Body of pancreas (tissue), 4 donors: Measurements from ENCODE around the gene ADIPOR2. TPM values are rescaled to one million over a fixed set of nuclear protein-coding genes. Genes with fewer than 3 reads are reported as not detected.

ENCODE experiments used
- ATAC-seq: fragments of 150-250 bp; one replicate; pipeline ENCODE4 v1.9.1; 2016
- DNase-seq, 4 donors: peaks; one replicate each; pipeline ENCODE4 v3.0.0-alpha.2; 2019
- H3K27ac ChIP-seq, 4 donors: fragments of 200-600 bp; sonication (generic); 1 replicate in 3 of 4; 2 replicates in 1 of 4; pipeline versions ENCODE4 v1.5.1 to v1.6.1; 2016 to 2019; ENCODE audit warnings: mild to moderate bottlenecking in 1 of 4, mixed read lengths in 1 of 4, moderate library complexity in 1 of 4
- H3K27me3 ChIP-seq, 2 donors: fragments of 200-600 bp; sonication (generic); one replicate each; pipeline ENCODE4 v1.6.0; 2016; ENCODE audit warnings: mild to moderate bottlenecking in 1 of 2
- H3K36me3 ChIP-seq, 2 donors: fragments of 200-600 bp; sonication (generic); replicated peaks in 1 of 2; 2 replicates each; pipeline ENCODE4 v1.5.1; 2016; ENCODE audit warnings: low read depth in 2 of 2; ENCODE audit not compliant: insufficient read depth in 1 of 2
- H3K4me1 ChIP-seq: fragments of 200-600 bp; sonication (generic); one replicate; pipeline ENCODE4 v1.6.0; 2016
- H3K4me3 ChIP-seq, 2 donors: fragments of 200-600 bp; sonication (generic); 1 replicate in 1 of 2; 2 replicates in 1 of 2; pipeline ENCODE4 v1.5.1; 2016 to 2019
- H3K9me3 ChIP-seq, 3 donors: fragments of 200-600 bp; sonication (generic); 1 replicate in 2 of 3; 2 replicates in 1 of 3; pipeline ENCODE4 v1.5.1; 2016
- POLR2A ChIP-seq, 3 donors: fragments of 450-650 bp; IDR thresholded peaks; one replicate each; pipeline ENCODE4 v1.6.1; 2016; ENCODE audit warnings: antibody characterized with exemption in 3 of 3, mild to moderate bottlenecking in 2 of 3
- WGBS, 2 donors: methylation state at CpG; one replicate each; pipeline ENCODE4 v1.1.5; 2017; 5-methylcytosine and 5-hydroxymethylcytosine counted together
- intact Hi-C: fragments of 100-400 bp; cut with DNase I; formaldehyde crosslinking; loops from one replicate; pipeline ENCODE4 v1.15.1; 2023
- total RNA-seq, 2 donors: library from RNA; depleted of rRNA; stranded (reverse); fragments of >200 nt; gene quantifications; one replicate each; pipeline ENCODE4 v1.1.0, GENCODE V29; 2016
- TF ChIP-seq, protein P1 (sequence below), 7 experiments: fragments of 450-650 bp in 4 of 7; fragments of 200-600 bp in 3 of 7; sonication (generic) in 3 of 7; IDR thresholded peaks; one replicate each; pipeline ENCODE4 v1.5.1; 2016 to 2019; ENCODE audit warnings: antibody characterized with exemption in 7 of 7

Gene ADIPOR2
- total RNA-seq, 2 donors from 2014 or later, result 16.8 to 20.5 TPM

- H3K9me3 ChIP-seq, result no peaks in the 10 kb centered on the region
- H3K4me3 ChIP-seq, result no peak overlapping the region
- peaks cover 16% of the 10 kb centered on the region for H3K4me1 ChIP-seq
- 0 to 4% methylated on average over 2 of the region's 2 CpGs for WGBS, 2 donors
- DNase-seq (peak in 3 of 4 donors; percentile 28 to 44 (median 34)), ATAC-seq (no peak)
- no peaks in the 10 kb centered on the region for H3K36me3 ChIP-seq
- H3K27me3 ChIP-seq, result no peaks in the 10 kb centered on the region
- TF ChIP-seq, protein P1, sequence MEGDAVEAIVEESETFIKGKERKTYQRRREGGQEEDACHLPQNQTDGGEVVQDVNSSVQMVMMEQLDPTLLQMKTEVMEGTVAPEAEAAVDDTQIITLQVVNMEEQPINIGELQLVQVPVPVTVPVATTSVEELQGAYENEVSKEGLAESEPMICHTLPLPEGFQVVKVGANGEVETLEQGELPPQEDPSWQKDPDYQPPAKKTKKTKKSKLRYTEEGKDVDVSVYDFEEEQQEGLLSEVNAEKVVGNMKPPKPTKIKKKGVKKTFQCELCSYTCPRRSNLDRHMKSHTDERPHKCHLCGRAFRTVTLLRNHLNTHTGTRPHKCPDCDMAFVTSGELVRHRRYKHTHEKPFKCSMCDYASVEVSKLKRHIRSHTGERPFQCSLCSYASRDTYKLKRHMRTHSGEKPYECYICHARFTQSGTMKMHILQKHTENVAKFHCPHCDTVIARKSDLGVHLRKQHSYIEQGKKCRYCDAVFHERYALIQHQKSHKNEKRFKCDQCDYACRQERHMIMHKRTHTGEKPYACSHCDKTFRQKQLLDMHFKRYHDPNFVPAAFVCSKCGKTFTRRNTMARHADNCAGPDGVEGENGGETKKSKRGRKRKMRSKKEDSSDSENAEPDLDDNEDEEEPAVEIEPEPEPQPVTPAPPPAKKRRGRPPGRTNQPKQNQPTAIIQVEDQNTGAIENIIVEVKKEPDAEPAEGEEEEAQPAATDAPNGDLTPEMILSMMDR (IDR thresholded peaks at IDR 0.05), result no peak
- no peak for TF ChIP-seq POLR2A (IDR thresholded peaks at IDR 0.05)
- H3K27ac ChIP-seq, result peak overlapping the region in 3 of 4 donors; percentile 58 to 67 (median 61)
- intact Hi-C loops, result no loop called here
These were observed 24.1 kb upstream of the ADIPOR2 start for GRCh38 chr12:1666685-1667162.

DNA sequence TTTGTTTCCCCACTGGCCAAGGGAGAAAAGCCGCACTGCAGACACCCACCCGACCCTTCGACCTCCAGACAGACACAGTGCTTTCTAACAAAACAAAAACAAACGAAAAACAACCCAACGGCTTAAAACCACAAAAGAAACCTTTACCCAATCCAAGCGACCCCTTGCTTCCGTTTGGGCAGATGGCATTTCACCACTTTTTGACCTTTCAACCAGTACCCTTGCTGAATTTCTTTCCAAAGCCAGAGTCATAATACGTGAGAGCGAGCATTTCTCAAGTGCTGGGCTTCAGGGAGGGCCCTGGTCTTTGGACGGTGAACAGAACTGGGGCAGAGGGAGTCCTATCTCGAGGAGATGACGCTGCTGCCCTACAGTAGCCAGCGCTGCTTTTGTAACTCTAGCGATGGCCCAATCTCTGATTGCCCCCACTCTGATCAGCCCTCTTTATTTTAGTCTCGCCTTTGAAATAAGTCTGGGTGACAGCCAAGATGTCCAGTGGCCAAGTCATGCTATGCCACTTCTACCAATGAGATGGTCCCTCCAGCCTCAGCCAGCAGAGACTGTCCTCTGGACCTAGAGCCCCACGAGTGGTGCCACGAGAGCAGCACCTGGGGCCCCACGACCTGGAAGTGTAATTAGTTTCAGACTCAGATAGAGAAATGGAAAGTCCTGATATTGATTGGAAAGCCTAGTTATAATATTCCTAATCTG is 21.9 kb upstream of the ADIPOR2 start:
- no peak for TF ChIP-seq POLR2A (IDR thresholded peaks at IDR 0.05)
- TF ChIP-seq, protein P1 (IDR thresholded peaks at IDR 0.05), result no peak
- no peak for ATAC-seq
- WGBS, 2 donors, result 74 to 78% methylated on average over 18 of the region's 18 CpGs

DNA sequence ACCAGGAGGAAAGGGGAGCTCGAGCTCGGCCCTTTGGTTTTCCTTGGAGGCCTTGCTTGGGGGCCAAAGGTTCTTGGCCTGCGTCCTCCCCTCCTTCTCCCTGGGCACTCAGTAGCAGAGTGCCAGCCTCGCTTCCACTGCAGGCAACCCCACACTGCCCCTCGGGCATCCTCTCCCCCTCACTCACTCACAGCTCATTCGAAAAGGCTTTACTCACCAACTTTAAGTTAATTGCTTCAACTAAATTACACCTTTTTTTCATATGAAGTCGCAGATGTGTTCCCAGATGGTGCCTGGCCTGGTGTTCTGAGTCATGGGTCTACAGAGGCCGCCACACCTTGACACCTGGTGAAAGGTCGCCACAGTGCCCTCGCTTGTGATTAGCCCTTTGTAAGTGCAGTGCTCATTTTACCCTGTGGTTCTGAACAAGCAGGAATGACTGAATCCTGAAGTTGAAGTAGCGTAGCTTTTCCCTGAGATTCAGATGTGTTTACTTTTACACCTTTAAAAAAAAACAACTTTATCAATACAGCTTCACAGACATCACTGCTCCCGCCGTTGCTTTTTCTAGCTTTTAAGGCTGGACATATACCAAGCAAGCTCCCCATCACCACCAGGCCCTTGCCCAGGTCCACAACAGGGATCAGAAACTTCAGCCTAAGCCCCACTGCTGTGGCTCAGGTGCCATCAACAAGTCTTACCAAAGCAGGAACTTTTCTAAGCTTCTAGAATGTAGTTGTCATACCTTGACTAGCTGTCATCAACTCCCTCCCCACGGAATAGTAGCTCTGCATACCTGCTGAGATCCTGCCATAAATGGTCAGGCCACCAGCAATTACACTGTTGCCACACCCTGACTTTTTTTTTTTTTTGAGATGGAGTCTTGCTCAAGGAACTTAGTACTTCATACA is 20.3 kb upstream of the ADIPOR2 start:
- H3K4me3 ChIP-seq, result no peak overlapping the region
- intact Hi-C loops, result no loop called here
- H3K27me3 ChIP-seq, result no peaks in the 10 kb centered on the region
- peaks cover 12% of the 10 kb centered on the region for H3K4me1 ChIP-seq
- ATAC-seq (no peak), DNase-seq (no peak)
- TF ChIP-seq POLR2A (IDR thresholded peaks at IDR 0.05), result no peak
- TF ChIP-seq, protein P1 (IDR thresholded peaks at IDR 0.05), result no peak
- H3K27ac ChIP-seq, result no peak overlapping the region
- H3K36me3 ChIP-seq, result no peaks in the 10 kb centered on the region
- no peaks in the 10 kb centered on the region for H3K9me3 ChIP-seq
- 77 to 81% methylated on average over 14 of the region's 14 CpGs for WGBS, 2 donors

More for the DNA sequence above, 21.9 kb upstream of the ADIPOR2 start:
- intact Hi-C loops, result no loop called here
- DNase-seq, result no peak
- Histone ChIP-seq H3K9me3 (no peaks in the 10 kb centered on the region), H3K27ac (no peak overlapping the region), H3K4me1 (peaks cover 12% of the 10 kb centered on the region), H3K27me3 (no peaks in the 10 kb centered on the region), H3K4me3 (no peak overlapping the region), H3K36me3 (no peaks in the 10 kb centered on the region)

DNA sequence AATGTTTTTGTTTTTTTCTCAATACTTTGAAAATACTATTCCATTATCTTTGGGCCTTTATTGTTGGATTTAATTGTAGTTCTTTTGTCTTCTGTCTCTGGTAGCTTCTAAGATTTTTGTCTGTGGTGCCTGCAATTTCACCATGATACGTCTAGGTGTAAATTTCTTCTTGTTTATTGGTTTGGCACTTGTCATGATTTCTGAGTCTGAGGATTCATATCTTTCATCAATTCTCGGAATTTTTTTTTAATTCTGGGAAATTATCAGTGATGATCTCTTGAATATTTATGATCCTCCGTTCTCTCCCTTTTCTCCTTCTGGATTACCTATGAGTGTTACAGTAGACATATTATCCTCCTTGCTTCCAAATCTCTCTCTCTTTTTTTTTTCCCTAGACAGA is 14.8 kb upstream of the ADIPOR2 start:
- no peak for TF ChIP-seq POLR2A (IDR thresholded peaks at IDR 0.05)
- TF ChIP-seq, protein P1 (IDR thresholded peaks at IDR 0.05), result no peak
- no peak overlapping the region for H3K4me3 ChIP-seq
- 92 to 94% methylated on average over 3 of the region's 3 CpGs for WGBS, 2 donors
- H3K27ac ChIP-seq, result no peak overlapping the region
- no peaks in the 10 kb centered on the region for H3K27me3 ChIP-seq
- no peaks in the 10 kb centered on the region for H3K4me1 ChIP-seq
- H3K36me3 ChIP-seq, result no peaks in the 10 kb centered on the region
- intact Hi-C loops, result no loop called here
- H3K9me3 ChIP-seq, result no peaks in the 10 kb centered on the region
- DNase-seq (no peak), ATAC-seq (no peak)
